Activated CD8-positive, alpha-beta memory T cell treated with anti-CD3 and anti-CD28 coated beads, Interleukin-2, amount 50 U/mL, for 48 hours (primary cell): ENCODE results near the gene OR7D2.
A peak's percentile ranks its signal among the peaks of the same experiment; 100 is the strongest.
"Not testable (repeated sequence)": the region's sequence is repeated elsewhere in the genome, so short reads cannot be mapped to it uniquely, and the experiment has no call there.

Source experiments
- DNase-seq: peaks from one replicate; pipeline ENCODE4 v3.0.0-alpha.2; 2020

OR7D2 gene

DNA sequence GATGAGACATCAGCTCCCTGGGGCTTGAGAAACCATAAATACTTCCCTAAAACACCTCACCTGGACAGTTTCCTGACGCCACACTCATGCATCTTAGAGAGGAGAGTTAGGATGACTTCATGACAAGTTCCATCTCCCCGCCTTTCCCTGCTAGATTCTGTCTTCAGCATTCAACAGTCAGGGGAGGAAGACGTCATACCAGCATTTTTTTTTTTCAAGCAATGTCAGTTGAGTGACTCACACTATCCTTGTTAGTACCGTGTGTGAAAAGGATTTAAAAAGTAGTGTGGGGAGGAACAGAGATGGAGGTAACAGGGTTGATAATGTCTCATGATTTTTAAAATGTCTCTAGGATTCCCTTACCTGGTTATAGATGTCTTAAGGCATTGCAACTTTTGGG, at the start of gene OR7D2:
TSS of gene OR7D2 (plus strand) at position 79 of the 400 bp plus-strand sequence. CDS start 6,803 bp downstream, outside the sequence.
- no peak for DNase-seq

DNA sequence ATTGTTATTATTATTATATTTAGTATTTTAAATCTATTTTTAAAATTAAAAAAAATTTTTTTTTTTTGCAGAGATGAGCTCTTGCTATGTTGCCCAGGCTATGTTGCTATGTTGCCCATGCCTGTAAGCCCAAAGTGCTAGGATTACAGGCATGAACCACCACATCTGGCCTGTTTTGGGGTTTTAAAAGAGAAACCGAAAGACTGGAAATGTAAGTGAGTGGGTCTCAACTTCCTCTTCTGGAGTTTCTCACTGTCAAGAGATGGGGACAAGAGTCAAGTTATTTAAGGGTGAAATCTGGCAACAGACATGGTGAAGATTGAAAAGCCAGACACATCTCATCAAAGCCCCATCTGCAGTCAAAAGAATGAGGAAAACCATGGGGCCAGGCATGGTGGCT, 47.8 kb upstream of the OR7D2 start:
- no peak for DNase-seq

DNA sequence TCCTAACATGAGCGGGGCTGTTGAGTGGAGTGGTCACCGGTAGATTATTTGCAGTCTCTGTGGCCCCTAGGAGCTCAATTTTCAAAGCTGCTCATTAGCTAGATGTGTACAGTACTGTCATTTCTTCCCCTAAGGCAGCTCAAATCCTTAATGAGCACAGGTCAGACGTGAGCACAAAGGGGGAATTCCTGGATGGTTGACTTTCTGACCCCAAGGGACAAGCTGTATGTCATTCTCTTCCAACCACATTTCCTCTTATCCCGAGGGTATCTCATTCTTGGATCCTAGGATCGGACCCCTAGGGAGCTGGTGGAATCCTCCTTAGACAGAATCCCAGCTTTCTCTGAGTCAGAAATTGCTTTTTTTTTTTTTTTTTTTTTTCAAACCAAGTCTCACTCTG, 46.4 kb upstream of the OR7D2 start:
- no peak for DNase-seq

DNA sequence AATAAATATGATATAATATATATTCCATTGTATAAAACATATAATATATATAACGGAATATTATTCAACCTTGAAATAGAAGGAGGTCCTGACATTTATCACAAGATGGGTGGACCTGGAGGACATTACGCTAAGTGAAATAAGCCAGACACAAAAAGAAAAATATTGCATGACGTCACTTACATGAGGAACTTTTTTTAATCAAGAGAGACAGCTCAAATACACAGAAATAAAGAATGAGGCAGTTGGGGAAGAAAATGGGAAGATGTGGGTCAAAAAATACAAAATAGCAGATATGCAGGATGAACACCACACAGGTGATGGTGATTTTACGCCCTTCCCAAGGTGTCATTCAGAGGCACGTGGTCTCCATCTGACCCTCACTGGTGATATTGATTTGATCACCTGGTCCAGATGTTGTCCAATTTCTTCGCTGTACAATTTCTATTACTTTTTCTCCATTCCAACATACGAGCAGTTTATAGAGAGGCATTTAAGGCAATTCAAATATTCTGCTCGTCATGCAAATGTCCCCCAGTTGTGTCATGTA, 39.1 kb upstream of the OR7D2 start:
- no peak for DNase-seq

GRCh38 chr19:9140159-9140874, 38.5 kb upstream of the OR7D2 start, which contains the start of gene ZNF317:
ZNF317 (plus strand) TSS chr19:9140397; CDS start chr19:9156017, 15,620 bp downstream.
- DNase-seq, result peak; percentile 89

- DNase-seq, result no peak
Observed at GRCh38 chr19:9144920-9145319, 33.9 kb upstream of the OR7D2 start.

DNA sequence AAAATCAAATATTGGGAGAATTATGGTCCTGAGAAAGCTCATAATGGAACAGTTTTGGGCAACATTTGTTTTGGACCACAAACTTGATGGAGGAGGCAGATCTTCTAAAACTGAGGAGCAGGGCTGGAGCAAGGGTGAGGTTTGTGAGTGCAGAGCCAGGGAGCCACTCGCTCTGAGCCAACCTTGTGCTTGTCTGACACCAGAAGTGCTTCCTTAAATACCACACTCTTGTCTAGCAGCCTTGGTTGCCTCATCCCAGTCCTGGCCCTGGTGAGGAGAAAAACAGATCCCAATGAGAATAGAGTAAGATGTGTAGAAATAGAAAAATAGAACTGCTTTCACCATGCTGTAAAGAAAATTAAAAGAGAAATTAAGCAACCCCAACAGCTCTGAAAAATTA, 31.9 kb upstream of the OR7D2 start:
- DNase-seq, result no peak

DNA sequence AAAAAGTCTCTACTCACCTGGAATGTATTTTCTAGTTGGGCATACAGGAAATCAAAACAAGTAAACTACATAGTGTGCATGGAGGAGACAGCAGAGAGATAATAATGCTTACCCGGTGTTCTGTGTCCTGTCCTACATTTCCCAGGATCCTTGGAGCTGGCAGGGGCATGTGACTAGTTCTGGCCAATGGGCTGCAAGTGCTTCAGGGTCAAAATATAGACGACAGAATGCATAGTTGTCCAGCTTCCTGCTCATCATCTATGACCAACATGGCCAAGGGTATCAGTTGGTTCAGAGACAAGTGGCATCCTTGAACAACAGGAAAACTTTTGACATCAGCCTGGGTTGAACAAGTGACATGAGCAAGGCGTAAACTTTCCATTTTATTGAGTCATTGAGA, 30.1 kb upstream of the OR7D2 start:
- no peak for DNase-seq

GRCh38 chr19:9149997-9150396, 28.8 kb upstream of the OR7D2 start:
- no peak for DNase-seq

GRCh38 chr19:9150650-9151049, 28.1 kb upstream of the OR7D2 start:
- no peak for DNase-seq

DNA sequence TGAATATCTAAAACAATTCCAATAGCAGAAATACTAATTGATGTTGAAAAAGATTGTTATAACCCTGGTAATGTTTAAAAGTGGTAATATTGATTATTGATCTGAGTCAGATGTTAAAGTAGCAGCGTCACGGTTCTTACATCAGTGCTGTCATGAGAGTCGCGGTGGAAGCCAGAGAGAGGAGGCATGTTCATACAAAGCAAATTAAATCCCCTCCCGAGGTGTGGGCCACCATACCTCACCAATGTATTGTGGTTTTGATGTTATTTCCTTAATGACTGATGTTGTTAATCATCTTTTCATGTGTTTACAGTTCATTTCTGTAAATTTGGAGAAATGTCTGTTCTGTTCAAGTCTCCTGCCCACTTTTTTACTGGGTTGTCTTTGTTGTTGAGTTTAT, 27.4 kb upstream of the OR7D2 start:
- DNase-seq, result no peak

- no peak for DNase-seq
Observed at GRCh38 chr19:9155591-9155990, 23.2 kb upstream of the OR7D2 start.

- DNase-seq, result no peak
Observed at GRCh38 chr19:9156304-9156703, 22.5 kb upstream of the OR7D2 start.

DNA sequence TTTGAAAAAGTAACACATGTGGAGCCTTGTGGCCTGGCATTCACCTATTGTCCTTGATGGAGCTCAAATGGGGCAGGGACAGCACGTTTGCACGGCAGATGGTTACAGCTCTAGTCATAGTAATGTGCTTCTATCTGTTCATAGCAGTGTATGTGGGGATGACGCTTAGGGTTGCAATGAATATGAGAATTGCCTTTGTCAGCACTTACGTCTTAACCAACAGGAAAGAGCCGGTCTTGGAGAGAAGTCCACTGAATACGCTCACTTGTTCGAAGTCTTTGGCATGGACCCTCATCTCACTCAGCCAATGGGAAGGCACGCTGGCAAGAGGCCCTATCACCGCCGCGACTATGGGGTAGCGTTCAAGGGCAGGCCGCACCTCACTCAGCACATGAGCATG, 18.9 kb upstream of the OR7D2 start:
- no peak for DNase-seq

GRCh38 chr19:9161427-9161826, 17.4 kb upstream of the OR7D2 start:
- DNase-seq, result no peak

DNA sequence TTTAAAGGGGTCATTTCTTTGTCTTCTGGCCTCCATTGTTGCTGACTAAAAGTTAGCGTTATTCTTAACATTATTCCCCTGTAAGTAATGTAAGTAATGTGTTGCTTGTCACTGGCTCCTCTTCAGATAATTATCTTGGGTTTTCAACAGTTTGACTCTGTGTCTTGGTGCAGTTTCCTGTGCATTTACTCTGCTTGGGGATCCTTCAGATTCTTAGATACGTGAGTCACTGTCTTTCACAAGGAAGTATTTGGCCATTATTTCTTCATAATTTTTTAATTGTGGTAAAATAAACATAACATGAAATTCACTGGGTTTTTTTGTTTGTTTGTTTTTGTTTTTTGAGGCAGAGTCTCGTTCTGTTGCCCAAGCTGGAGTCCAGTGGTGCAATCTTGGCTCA, 13.5 kb upstream of the OR7D2 start:
- no peak for DNase-seq

- no peak for DNase-seq
Observed at GRCh38 chr19:9166846-9167245, 11.9 kb upstream of the OR7D2 start.

GRCh38 chr19:9171393-9171991, 7.3 kb upstream of the OR7D2 start:
- DNase-seq, result no peak

DNA sequence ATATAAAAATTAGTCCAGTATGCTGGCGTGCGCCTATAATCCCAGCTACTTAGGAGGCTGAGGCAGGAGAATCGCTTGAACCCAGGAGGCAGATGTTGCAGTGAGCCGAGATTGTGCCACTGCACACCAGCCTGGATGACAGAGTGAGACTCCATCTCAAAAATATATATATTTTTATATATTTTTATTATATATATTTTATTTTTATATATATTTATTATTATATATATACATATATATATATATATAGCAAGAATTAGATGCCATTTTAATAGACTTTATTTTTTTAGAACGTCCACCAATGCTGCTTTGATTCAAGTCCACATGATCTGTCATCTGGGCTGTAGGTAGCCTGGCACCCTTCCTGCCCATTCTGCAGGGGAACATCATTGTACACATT, 3.5 kb upstream of the OR7D2 start:
- no peak for DNase-seq

GRCh38 chr19:9183000-9183399, 4.2 kb downstream of the OR7D2 start:
- no peak for DNase-seq

DNA sequence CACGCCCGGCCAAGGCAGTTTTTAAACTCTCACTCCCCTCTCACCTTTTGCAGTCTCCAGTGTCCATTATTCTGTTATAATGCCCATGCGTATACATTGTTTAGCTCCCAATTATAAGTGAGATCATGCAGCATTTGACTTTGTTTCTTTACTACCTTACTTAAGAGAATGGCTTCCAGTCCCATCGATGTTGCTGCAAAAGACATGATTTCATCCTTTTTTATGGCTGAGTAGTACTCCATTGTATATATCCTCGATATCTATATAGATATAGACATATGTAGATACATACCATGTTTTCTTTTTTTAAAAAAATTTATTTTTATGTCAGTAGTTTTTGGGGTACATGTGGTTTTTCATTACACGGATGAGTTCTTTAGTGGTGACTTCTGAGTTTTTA, 8.4 kb downstream of the OR7D2 start:
- no peak for DNase-seq

DNA sequence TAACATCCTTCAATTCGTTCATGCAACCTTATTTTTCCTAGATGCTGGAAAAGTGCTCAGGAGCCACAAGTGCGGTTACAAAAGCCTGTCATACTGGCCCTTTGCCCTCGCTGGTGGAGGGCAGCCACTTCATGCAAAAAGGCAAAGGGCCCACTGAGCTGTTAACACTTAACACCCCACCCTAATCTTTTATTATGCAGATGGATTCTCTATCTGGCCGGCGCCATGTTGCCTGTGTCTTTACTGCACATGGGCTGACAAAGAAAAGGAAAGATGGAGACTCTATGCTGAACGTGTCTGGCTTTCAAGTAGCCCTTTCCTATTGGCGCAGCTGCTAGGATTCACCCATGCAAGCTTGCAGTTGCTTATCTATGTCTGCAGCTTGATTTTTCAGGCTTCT, 10.8 kb downstream of the OR7D2 start:
- no peak for DNase-seq

GRCh38 chr19:9198044-9198443, 19.3 kb downstream of the OR7D2 start:
- DNase-seq, result not testable (repeated sequence)

- DNase-seq, result peak; percentile 79
Observed at GRCh38 chr19:9205501-9206113, 26.8 kb downstream of the OR7D2 start.
